HL-60/S4 treated with phorbol 12-myristate 13-acetate at 8.2 ng/mL for 4 days and 3 days (cell line): ENCODE data around the gene ARID3A.
"Not testable (repeated sequence)": the region's sequence is repeated elsewhere in the genome, so short reads cannot be mapped to it uniquely, and the experiment has no call there.

Source experiments
- in situ Hi-C: fragments of 300-500 bp; cut with MboI; formaldehyde crosslinking; loops from 2 replicates; pipeline ENCODE4 v1.15.0; 2022; ENCODE audit warnings: low sequenced_read_pairs

ARID3A gene

DNA sequence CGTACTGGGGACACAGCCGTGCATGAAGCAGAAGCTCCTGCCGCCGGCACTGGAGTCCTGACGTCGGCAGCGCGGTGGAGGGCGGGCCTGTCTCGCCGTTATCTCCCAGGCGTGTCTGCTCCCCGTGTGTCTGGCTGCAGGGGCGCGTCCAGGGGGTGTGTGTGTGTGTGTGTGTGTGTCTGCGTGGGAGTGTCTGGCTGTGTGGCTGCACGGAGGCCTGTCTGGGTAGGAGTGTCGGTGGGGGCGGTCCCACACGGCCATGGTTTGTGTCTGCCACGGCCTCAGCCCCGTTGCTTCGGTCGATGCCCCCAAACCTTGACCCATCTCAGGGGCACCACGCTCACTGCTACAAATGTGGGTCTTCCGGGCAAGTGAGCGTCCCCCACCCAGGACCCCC, 18.3 kb downstream of the ARID3A start:
- in situ Hi-C loops: no loop called here

DNA sequence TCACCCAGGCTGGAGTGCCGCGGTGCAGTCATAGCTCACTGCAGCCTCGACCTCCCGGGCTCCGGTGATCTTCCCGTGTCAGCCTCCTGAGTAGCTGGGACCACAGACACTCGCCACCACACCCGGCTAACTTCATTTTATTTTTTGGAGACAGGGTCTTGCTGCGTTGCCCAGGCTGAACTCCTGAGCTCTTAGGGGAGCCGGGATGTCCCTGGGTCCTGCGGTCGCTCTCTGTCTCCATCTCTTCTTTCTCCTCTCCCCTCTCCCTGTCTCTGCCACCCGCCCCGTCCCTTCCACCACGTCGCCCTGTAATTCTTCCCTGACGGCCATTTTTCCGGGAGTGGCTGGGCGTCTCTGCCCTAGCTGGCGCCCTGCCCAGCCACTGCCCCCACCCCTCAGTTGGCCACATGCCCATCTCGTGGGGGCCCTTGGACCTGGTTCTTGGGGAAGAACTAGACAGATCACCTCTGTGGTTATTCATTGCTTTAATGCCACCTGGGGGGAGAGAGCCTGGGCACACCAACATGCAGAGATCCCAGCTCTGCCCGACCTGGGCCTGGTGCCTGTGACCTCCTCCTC, 18.9 kb downstream of the ARID3A start:
- in situ Hi-C loops: no loop called here

DNA sequence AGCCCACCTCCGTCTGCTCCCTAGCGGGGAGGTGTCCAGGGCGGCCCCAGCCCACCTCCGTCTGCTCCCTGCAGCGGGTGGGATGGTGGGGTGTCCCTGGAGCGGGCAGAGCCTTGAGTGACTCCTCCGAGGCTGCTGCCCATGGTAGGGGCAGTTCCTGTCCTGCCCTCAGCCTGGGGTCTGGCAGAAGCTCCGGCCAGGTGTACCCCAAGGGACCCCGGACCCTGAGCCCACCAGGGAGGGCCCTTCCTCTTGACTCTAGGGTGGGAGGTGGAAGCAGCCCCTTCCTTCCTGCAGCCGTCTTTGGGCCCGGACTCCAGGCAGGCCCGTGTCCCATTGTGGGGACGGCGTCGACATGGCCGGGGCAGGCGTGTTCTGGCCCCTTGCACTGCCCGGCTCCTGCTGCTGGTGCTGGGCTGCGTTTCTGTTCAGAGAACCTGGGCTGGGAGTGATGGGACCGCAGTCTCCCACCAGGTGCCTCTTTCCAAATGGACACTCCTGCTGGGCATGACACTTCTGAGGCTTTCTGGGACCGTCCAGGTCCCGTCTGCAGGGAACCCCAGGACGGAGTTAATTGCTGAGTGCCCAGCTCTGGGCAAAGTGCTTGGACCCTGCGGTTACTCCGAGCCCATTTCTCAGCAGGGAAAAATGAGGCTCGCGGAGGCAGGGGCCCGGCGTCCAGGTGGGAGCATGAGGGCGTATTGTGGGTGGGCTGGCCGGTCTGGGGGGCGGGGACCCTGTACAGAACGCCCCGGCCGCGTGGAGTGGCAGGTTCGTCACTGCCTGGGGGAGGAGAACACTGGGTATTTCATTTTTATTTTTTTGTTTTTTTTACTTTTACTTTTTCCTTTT, 19.8 kb downstream of the ARID3A start:
- in situ Hi-C loops: no loop called here

DNA sequence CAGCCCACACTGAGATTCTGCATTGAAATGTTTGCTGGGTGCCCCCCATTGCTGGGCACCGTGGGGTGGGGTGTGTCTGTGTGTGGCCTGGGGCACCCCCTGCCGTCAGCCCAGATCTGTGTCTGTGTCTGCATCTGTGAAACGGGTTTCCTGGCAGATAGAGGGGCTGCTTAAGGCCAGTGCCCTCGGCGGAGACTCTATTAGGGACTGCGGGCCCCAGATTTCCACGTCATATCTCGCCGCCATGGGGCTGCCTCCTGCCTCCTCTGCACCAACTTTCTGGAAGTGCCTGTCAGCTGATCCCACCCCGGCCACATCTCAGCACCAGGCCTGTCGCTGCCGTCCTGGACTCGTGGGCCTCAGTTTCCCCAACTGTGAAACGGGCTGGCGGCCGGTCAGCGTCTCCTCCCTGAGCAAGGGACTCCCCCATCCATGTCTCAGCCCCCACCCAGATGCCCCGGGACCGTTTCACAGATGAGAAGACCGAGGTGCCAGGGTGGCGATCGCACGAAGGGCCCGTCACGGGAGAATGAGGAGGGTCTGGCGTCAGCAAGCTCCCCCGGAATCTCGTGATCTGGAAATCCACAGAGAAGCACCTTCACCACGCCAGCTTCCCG, 21.4 kb downstream of the ARID3A start:
- in situ Hi-C loops: no loop called here

DNA sequence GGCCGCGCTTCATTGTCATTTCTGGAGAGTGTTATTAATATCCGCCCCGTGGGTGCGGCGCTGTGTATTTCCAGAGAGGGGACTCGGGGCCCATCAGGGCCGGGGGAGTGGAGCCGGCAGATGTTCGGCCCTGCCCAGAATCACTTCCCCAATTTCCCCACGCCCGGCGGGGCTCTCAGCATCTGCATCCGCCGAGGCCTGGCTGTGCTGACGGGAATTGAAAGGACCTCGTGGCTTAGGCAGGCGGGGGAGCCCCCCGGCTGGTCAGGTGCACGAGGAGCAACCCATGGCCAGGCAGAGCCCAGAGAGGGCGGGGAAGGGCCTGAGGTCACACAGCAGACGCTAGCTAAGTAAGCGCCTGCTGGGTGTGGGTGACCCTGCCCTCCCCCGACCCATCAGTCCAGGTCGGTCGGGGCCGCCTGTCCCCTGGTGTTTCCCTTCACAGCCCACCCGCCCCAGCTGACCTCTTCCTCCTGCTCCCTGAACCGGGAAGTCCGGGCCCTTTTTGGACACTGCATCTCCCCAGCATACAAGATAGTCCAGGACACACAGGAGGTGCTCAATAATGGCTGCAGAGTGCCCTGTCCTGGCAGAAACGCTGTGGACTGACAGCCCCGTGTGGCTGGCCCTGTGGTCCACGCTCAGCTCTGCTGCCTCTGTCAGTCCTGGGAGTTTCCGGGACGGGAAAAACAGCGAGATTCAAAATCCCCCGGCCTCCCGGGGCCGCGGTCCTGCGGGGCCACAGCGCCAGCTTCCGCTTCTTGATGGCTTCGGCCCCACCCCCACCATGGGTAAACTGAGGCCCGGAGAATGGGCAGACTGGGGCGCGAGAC, 22.1 kb downstream of the ARID3A start:
- in situ Hi-C loops: no loop called here

DNA sequence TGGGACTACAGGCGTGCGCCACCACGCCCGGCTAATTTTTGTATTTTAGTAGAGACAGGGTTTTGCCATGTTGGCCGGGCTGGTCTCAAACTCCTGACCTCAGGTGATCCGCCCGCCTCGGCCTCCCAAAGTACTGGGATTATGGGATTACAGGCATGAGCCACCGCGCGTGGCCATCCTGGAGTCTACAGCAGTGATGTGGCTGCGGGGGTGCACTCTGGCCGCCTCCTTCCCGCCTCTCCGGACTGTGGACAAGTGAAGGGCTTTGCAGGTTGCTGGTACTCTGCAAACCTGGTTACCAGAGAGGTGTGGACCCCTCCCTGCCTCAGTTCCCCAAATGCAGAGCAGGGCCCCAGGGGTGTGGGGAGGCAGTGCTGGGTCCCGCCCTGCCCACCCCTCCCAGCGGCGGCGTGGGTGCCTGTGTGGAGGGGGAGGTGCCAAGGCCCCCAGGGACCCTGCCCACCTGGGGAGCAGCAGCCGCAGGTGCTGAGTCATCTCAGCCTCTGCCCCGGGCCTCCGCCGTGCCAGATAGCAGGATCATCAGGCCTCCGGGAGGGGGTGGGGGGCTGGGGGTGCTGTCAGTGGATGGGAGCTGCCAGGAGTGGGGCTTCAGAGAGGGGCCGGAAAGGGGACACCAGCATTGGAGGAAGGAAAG, 23.1 kb downstream of the ARID3A start:
- in situ Hi-C loops: no loop called here

DNA sequence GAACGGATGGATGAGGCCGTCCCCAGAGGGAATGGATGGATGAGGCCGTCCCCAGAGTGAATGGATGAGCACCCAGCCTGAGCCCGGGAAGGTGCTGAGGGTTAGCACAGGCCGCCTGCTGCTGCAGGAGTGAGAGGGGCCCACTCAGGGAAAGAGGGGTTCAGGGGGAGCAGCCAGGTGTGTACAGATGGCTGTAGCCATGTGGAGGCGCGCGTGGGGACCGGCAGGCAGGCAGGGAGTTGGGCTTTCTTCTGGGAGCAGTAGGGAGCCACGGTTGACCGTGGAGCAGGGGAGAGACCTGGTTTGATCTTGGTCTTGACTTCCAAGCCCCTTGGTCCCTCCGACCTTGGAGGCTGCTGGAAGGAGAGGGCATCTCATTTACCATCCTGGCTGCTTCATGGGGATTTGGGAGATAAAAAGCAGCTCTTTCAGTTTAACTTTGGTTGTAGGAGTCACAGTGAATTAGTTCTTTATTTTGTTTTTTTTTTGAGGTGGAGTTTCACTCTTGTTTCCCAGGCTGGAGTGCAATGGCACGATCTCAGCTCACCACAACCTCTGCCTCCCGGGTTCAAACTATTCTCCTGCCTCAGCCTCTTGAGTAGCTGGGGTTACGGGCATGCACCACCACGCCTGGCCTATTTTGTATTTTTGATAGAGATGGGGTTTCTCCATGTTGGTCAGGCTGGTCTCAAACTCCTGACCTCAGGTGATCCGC, 24.7 kb downstream of the ARID3A start:
- in situ Hi-C loops: no loop called here

DNA sequence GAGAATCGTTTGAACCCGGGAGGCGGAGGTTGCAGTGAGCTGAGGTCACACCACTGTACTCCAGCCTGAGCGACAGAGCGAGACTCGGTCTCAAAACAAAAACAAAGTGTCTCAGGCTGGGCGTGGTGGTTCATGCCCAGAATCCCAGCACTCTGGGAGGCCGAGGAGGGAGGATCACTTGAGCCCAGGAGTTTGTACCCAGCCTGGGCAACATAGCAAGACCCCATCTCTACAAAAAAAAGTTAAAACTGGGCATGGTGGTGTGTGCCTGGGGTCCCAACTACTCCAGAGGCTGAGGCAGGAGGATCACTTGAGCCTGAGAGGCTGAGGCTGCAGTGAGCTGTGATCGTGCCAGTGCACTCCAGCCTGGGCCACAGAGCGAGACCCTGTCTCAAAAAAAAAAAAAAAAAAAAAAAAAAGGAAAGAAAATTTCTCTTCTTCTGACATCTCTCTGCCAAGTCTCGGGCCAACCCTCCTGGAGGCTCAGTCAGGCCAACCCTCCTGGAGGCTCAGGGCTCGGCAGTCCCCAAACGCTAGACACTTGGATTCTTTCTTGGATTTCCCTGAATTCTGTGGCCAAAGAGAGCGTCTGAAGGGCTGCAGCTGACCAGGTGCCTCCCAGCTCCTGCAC, 26.3 kb downstream of the ARID3A start:
- in situ Hi-C loops: no loop called here

DNA sequence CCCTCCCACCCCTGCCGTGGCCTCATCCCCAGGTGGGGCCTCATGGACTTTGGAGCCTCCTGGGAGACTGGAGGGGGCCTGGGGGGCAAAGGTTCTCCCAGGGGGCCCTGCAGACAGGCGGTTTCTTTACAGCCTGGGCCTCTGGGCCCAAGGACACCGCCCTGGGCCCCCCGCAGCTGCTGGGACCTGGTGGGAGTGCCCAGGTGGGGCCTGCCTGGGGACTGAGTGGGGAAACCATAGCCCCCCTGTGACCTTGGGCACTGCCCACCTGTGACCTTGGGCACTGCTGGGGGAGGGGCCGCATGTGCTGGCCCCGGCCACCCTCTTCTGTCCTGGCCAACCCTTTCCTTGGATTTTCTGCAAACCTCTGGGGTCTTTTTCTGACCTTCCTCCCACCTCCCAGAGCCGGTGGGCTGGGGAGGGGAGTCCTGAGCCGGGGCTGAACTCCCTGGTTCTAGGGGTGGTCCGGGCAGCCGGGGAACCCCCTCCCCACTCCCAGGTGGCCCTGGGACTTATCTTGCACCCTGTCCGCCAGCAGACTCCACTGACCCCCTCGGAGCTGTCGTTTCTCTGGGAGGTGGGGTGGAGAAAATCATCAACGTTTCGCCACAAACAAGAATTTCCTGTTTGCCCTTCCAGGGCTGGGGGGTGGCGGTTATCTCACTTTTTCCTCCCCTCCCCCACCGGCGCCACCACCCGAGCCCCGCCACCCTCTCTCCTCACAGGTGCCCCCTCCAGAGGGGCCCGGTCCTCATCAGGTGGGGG, 27.0 kb downstream of the ARID3A start:
- in situ Hi-C loops: no loop called here

DNA sequence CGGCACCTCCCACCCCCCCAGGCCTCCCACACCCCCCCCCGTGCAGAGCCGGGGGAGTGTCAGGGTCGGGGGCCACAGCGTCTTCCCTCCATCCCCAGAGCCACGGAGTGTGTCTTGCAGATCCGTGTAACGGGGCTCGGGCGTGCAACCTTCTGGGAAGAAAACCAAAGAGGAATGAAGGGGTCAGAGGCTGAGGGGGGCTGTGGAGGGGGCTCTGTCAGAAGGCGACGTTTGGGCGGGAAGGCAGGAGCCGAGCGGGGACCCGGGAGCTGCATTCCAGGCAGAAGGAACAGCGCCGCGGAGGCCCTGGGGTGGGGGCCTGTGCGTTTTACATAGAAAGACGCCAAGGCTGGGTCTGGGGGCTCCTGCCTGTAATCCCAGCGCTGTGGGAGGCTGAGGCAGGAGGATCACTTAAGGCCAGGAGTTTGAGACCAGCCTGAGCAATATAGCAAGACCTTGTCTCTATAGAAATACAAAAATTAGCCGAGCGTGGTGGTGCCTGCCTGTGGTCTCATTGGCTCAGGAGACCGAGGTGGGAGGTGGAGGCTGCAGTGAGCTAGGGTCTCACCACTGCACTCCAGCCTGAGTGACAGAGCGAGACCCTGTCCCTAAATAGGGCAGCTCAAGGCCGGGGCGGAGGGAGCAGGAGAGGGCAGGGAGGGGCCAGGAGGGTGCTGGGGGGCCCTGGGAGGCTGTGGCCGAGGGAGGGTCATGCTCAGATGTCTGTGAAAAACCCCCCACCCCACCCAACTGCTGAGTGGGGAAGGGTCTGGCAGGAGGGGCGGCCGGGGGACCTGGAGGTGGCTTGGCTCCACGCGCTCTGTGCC, 27.8 kb downstream of the ARID3A start:
- in situ Hi-C loops: no loop called here

DNA sequence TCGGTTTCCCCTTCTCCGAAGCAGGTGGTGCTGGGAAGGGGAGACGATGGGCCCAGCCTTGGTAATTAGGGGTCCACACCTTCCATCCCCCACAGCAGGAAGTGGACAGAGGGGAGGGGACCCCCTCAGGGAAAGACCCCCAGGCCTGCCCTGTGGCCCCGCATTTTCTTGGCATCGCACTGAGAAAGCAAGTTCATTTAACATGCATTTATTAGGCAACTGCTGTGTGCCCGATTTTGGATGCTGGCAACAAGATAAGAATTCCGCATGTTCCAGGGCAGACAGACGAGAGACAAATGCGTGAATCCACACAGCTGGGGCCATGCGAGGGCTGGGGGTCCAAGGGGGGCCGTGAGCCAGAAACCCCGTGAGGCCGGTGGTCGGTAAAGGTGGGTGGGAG, 28.4 kb downstream of the ARID3A start:
- in situ Hi-C loops: no loop called here

DNA sequence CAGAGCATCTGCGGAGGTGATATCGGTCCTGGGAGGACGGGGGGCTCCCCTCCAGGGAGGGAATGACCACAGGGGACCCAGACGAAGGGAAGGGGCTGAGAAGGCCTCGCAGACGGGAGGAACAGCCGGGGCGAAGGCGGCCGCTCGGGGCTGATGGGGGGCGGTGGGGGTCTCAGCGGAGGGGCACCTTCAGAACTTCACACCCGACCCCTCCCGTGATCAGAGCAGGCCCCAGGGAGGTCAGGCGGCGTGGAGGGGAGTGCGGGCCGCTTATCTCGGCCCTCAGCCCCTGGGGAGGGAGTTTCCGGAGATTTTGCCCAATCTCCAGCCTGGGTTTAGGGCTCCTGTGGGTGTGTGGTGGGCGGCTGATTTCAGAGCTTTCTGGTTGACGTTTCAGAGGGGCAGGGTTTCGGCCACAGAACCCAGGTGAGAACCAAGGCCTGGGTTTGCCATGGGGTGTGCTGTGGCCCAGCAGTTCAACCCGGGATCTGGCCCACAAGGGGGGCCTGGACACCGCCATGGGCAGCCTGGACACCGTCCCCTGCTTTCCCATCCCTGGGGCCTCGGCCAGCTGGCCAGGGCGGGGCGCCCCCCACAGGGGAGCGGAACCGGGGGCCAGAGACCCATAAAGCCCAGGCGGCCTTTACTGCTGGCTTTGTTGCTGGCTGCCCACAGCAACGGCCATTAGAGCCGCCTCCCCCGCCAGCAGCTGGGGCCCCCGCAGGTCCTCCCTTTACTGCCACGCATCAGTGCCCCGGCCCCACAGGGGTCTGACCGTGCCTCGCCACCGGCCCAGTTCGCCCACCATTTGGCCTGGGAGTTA, 29.0 kb downstream of the ARID3A start:
- in situ Hi-C loops: no loop called here

DNA sequence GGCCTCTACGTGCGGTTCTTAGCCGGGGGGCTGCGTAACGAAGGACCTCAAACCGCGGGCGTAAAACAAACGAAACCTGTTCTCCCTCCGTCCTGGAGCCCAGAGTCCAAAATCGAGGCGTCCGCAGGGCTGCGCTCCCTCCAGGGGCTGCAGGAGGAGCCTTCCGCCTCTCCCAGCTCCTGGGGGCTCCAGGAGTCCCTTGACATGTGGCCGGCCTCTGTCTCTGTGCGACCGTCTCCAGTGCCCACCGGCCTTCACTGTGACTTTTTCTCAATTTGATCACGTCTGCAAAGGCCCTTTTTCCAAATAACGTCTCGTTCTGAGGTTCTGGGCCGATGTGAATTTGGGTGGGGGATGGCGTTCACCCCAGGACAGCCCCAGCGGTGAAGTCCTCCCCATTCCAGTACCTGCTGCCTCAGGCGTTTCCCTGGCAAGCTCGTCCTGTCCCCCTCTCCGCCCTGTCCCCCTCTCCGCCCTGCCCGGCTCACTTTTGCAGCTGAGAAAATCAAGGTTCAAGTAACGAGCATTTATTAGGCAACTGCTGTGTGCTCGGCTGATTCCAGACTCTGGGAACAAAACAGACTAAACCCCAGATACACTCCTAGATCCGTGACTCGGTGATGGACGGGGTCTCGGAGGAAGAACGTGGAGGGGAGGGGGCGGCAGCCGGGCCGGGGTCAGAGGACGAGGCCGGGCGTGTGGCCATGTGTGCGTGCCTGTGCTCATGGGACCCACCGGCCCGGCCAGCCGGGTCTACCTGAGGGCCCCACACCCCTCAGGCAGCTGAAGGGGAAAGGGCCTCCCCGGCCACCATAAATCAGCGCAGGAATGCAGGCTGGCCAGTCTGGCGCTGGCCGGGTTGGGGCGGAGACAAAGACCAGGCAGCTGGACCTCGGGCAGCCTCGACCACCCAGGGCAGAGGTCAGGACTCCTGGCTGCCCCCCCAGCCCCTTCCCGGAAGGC, 30.2 kb downstream of the ARID3A start:
- in situ Hi-C loops: no loop called here

DNA sequence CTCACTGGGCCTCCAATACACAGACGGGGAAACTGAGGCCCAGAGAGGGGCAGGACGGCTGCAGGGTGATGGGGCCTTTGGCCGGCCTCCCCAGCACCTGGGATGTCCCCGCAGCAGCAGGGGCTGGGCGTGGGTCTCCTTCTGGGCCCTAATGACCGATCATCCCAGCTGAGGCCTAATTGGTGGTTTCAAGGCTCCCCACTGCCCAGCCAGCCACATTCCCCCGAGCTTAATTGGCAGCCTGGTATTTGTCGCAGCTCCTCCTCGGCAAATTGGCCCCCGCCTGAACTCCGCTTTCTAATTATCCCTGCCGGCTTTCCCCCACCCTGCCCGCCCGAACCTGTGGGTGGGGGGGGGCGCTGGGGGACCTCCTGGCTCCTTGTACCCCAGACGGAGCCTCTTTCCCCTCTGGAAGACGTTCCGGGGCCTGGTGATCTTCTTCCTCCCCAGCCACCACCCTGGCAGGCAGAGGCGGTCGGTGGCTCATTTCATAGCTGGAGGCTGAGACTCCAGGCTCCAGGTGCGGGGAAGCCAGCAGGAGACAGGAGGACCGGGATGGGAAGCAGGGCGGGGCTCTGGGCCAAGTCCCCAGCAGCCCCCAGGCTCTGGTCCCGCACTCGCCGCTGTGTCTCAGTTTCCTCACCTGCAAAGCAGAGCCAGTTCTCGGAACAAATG, 31.1 kb downstream of the ARID3A start:
- in situ Hi-C loops: no loop called here

DNA sequence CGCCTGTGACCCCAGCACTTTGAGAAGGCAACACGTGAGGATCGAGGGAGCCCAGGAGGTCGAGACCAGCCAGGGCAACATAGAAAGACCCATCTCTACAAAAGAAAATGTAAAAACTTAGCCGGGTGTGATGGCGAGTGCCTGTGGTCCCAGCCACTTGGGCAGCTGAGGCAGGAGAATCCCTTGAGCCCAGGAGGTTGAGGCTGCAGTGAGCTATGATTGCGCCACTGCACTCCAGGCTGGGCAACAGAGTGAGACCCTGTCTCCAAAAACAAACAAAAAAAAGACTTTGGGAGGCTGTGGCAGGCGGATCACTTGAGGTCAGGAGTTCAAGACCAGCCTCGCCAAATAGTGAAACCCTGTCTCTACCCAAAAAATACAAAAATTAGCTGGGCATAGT, 31.7 kb downstream of the ARID3A start:
- in situ Hi-C loops: not testable (repeated sequence)
